NCI-H2029 (cell line): ENCODE results near the gene DDX17.
A peak's percentile ranks its signal among the peaks of the same experiment; 100 is the strongest.

Experiments
- DNase-seq: peaks from one replicate; lab custom pipeline; 2025; lab: John Stamatoyannopoulos, UW

DDX17 gene

DNA sequence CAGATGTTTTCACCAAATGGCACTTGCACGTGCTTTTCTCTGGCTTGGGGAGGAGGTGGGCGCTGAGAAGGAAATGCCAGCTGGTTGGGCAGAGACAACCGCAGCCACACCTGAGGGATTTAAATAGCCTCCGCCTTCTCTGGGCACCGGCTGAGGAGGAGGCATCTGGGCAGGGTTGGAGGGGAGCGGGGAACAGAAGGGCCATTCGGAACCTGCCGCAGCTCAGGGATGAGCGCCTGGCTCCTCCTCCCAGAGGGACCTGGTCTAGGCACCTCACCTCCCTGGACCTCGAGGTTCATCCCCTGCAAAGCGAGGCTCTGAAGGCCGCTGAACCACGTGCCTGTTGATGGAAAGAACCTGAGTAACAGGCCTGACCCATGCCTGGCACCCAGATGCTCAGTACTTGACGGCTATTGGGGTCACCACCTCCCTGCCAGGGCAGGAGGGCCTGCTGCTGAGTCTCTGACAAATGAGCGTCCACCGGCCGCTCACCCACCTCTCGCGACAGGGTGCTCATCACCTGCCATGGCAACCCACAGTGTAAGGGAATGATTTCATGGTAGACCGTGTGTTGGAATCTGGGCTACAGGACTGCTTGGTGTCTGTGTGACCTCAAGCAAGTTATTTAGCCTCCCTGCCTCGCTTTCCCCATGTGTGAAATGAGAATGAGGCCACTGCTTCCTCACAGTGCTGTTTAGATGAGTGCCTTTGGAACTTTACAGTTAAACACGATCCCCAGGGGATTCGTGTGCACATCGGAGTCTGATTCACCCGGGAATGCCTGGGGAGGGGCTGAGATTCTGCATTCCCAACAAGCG, 40.2 kb downstream of the DDX17 start:
- DNase-seq, result no peak

GRCh38 chr22:38464992-38465672, 41.0 kb downstream of the DDX17 start:
- DNase-seq, result no peak

GRCh38 chr22:38462960-38463784, 42.9 kb downstream of the DDX17 start:
- DNase-seq, result no peak

GRCh38 chr22:38461414-38462081, 44.6 kb downstream of the DDX17 start:
- DNase-seq, result peak; percentile 80

GRCh38 chr22:38461057-38461413, 45.1 kb downstream of the DDX17 start:
- no peak for DNase-seq

DNA sequence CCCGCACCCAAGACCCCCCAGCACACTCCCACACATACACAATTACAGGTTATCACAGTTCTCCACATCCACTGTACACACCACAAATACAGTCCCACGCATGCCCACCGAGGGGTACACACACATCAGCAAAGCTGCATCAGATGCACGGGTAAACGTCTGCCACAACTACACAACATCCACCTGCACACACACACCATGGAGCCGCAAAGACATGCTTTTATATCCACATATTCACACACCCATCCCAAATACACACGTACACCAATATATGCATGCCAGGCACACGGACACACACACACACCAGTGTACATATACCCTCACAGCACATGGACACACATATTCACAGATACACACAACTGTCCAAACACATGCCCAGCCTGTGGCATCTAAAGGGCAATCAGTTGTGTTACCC, 45.7 kb downstream of the DDX17 start:
- DNase-seq, result no peak

DNA sequence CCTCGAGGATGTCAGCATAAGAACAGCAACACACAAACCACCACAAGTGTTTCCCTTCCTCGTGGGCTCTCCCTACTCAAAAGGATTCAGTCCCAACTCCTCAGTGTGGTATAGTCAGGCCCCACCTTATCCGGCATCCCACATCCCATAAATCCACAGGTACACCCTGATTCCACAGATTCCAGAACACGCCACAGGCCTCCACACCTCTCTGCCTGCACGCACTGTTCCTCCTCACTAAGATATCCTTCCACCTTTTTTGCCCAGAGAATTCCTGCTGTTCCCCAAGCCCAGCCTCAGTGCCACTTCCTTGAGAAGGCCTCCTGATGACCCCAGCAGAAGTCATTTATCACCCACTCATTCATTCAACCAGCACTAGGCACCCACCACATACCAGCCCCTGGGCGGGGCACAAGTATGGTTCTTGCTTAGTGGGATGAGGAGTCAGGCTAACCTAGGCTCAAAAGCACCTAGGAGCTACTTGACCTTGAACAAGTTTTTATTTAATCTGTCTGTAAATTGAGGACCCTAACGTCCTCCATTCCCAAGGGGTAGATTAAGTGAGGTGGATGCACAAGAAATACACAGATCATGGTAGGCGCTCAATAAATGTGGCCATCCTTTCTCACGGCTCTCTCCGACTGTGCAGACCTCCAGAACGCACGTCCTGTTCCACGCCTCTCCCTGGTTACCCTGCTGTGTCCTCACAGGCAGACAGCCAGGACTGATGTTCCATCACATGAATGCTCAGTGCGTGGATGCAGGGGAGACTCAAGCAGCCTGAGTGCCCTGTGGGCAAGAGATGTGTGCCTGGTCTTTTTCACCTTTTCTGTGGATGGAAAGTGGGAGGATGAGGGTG, 49.0 kb downstream of the DDX17 start:
- DNase-seq, result no peak

DNA sequence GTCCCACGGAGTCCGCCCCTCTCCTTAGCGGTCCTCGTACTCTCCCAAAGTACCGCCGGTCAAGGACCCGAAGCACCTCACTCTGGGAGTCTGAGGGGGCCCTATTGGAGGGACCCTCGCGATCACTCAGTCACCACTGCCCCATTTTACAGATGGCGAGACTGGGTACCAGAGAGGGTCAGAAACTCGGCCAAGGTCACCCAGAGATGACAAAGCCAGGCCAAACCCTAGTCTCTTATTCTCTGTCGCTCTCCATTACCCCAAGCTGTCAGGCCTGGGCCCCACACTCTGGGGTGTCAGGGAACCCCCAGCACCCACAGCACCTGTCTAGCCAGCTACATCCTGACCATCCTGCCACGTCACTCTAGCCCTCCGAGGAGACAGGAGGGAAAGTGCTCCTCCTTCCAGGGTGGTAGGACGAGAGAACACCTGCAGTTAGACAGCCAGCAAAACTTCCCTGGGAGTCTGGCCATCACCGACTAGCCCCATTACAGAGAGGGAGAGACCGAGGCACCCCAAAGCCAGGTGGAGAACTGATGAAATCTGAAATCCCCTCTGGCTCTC, 49.8 kb downstream of the DDX17 start:
- DNase-seq, result no peak

- DNase-seq, result no peak
Measured at GRCh38 chr22:38455530-38456271, 50.4 kb downstream of the DDX17 start.

GRCh38 chr22:38455076-38455529, 51.0 kb downstream of the DDX17 start, which contains the start of gene KCNJ4:
KCNJ4 (minus strand) TSS chr22:38455199; CDS start chr22:38428132, 27,067 bp downstream.
- no peak for DNase-seq

DNA sequence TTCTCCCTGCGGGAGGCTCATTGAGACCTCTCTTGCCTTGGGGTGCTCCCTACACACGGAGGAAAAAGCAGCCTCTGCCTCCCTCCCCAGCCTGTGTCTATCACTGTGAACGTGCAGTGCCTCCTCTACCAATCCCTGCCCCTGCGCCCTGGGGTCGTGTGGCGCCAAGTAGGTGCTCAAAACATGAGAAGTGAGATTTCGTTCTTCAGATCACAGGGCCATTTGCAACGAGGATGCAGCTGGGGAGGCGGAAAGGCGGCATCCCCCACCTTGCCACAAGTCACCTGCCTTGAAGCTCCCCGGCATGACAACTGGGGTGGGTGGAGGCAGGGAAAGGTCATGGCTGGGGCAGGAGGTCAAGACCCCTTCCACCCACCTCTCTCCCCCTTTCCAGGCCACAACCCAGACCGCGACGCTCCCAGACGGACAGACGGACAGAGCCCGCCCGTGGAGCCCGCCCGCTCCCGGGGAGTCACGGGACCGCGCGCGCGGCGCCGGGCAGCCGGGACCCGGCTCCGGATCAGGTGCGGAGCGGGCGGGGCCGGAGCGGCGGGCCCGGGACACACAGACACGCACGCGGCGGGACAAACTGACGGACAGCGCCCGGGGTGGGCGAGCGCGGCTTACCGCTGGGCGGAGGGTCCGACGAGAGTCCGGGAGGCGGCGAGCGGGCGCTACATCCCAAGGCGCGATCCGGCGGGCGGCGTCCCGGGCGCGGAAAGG, 51.6 kb downstream of the DDX17 start:
- DNase-seq, result no peak

- no peak for DNase-seq
Measured at GRCh38 chr22:38453996-38454352, 52.1 kb downstream of the DDX17 start.

DNA sequence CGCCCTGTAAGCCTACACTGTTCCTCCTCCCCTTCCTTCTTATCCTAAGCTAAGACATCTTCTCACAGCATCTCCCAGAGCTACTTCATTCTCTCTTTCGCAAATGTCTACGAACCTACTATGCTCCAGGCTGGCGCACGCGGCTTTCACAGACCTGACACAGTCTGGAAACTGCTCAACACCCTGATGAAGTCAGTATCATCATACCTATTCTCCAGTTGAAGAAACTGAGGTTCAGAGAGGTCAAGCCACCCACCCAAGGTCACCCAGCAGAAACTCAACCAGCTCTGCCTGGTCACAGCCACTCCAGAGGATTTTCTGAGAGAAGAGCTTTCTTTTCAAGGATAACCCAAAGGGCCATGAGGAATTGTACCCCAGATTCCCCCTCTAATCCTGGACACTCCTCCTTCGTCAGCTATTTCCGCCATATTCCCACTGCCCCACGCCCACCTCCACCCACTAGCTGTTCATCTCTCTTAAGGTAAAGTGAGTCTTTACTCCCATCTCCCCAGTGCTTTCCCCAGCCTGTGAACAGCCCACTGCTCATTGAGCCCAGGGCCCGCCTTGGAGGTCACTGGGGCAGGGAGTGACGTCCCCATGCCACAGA, 52.9 kb downstream of the DDX17 start:
- DNase-seq, result no peak

GRCh38 chr22:38452373-38453065, 53.6 kb downstream of the DDX17 start:
- DNase-seq, result no peak

- DNase-seq, result no peak
Measured at GRCh38 chr22:38451864-38452263, 54.2 kb downstream of the DDX17 start.

- DNase-seq, result no peak
Measured at GRCh38 chr22:38451404-38451803, 54.7 kb downstream of the DDX17 start.

DNA sequence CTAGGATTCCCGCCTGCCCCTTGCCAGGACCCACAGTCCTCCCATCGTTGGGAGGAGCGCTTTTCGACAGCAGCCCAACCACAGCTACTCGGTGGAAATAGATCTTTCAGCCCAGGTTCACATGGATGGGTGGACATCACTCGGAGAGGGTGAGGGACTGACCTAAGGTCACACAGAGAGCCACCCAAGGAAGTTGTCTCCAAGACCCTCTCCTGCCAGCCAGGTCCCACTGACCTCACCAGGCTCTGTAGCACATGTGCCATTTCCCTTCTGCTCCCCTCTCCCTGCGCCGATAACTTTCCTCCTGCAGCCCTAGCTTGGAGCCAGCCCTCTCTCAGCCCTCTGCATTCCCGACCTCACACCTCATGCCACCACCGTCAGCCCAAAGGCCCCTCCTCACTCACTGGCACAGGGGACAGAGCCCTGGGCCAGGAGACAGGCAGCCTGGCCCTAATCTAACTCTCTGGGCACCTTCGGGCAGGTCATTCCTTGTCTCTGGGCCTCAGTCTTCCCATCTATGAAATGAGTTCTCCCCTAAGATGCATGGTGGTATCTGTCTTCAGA, 55.8 kb downstream of the DDX17 start:
- no peak for DNase-seq

DNA sequence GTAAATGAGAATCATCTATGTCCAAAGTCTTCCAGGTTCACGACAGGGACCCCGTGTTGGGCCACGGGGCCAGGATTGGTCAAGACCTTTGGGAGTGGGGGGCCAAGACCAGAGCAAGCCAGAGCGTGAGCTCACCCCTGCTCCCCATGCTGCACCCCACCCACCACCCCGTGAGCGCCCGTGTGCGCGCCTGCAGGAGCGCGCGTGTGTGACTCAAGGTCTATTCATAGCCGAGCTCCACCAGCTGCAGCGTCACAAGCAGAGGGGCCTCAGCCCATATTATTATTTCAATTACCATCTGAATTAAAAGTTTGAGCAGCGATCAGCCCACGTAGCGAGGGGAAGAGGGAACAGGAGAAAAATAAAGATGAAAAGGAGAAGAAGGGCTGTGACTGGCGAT, 56.3 kb downstream of the DDX17 start:
- DNase-seq, result no peak
